Coronary artery (tissue), 2 donors: ENCODE data around the gene LENG1.

Source experiments
- DNase-seq: peaks from one replicate; pipeline ENCODE4 v3.0.0-alpha.2; 2017; ENCODE audit warnings: low spot score
- H3K27ac ChIP-seq, 2 donors: fragments of 200-600 bp; sonication (generic); one replicate each; pipeline ENCODE4 v1.5.1; 2016 to 2019
- H3K4me3 ChIP-seq: fragments of 200-600 bp; sonication (generic); 2 replicates; pipeline ENCODE4 v1.5.1; 2016; ENCODE audit warnings: mild to moderate bottlenecking, moderate library complexity
- CTCF ChIP-seq: fragments of 200-600 bp; sonication (generic); IDR thresholded peaks from one replicate; pipeline ENCODE4 v1.5.1; 2019; ENCODE audit warnings: antibody characterized with exemption

The LENG1 gene

GRCh38 chr19:54169149-54169740, 9.7 kb upstream of the LENG1 start:
- TF ChIP-seq CTCF: no peak
- Histone ChIP-seq H3K27ac (no peak overlapping the region), H3K4me3 (no peak overlapping the region)
- DNase-seq: no peak

GRCh38 chr19:54168174-54168917, 8.8 kb upstream of the LENG1 start:
- peak; percentile 77 for TF ChIP-seq CTCF
- no peak overlapping the region for H3K27ac ChIP-seq
- no peak overlapping the region for H3K4me3 ChIP-seq
- DNase-seq: peak; percentile 88

- Histone ChIP-seq H3K27ac (no peak overlapping the region), H3K4me3 (no peak overlapping the region)
- no peak for DNase-seq
- no peak for TF ChIP-seq CTCF
Observed at GRCh38 chr19:54165222-54165621, 5.7 kb upstream of the LENG1 start.

GRCh38 chr19:54164369-54165068, 5.0 kb upstream of the LENG1 start:
- DNase-seq: no peak
- no peak for TF ChIP-seq CTCF
- Histone ChIP-seq H3K27ac (no peak overlapping the region), H3K4me3 (peak overlapping the region; percentile 51)

GRCh38 chr19:54162884-54163283, 3.4 kb upstream of the LENG1 start:
- Histone ChIP-seq H3K27ac (no peak overlapping the region), H3K4me3 (peak overlapping the region; percentile 57)
- TF ChIP-seq CTCF: no peak
- no peak for DNase-seq

GRCh38 chr19:54162241-54162805, 2.8 kb upstream of the LENG1 start:
- peak overlapping the region; percentile 57 for H3K4me3 ChIP-seq
- no peak for TF ChIP-seq CTCF
- no peak overlapping the region for H3K27ac ChIP-seq
- DNase-seq: peak; percentile 88
